OCI-LY3 (cell line): ENCODE data around the gene SIGLEC7.

Source experiments
- H2AFZ ChIP-seq: fragments of 200-600, 300-600 bp; shearing (Covaris generic); 2 replicates; pipeline ENCODE4 v1.6.0; 2014; ENCODE audit warnings: antibody characterized with exemption, low read depth, low read length
- H3K27ac ChIP-seq: fragments of 200-600, 300-600 bp; sonication (generic); 2 replicates; pipeline ENCODE4 v1.5.1; 2014; ENCODE audit warnings: mild to moderate bottlenecking, low read length, moderate library complexity, mixed read lengths
- H3K27me3 ChIP-seq: fragments of 200-600, 300-600 bp; sonication (generic); 2 replicates; pipeline ENCODE4 v1.6.1; 2014; ENCODE audit warnings: low read depth, low read length, mixed read lengths
- H3K36me3 ChIP-seq: fragments of 200-600, 300-600 bp; sonication (generic); replicated peaks from 2 replicates; pipeline ENCODE3; 2014; ENCODE audit warnings: low read depth, low read length, mixed read lengths
- H3K4me1 ChIP-seq: fragments of 300-600, 200-600 bp; sonication (generic); 2 replicates; pipeline ENCODE4 v1.6.1; 2014; ENCODE audit warnings: low read length, mixed read lengths
- H3K4me2 ChIP-seq: fragments of 200-600, 300-600 bp; sonication (generic); 2 replicates; pipeline ENCODE4 v1.6.1; 2014; ENCODE audit warnings: low read length, mixed read lengths
- H3K4me3 ChIP-seq: fragments of 300-600, 200-600 bp; sonication (generic); 2 replicates; pipeline ENCODE4 v1.5.1; 2014; ENCODE audit warnings: antibody characterized with exemption, mild to moderate bottlenecking, low read length, moderate library complexity
- H3K79me2 ChIP-seq: fragments of 300-600, 200-600 bp; shearing (Covaris generic); 2 replicates; pipeline ENCODE4 v1.6.1; 2014; ENCODE audit warnings: mild to moderate bottlenecking, low read length, mixed read lengths
- H3K9ac ChIP-seq: fragments of 300-600, 200-600 bp; shearing (Covaris generic); 2 replicates; pipeline ENCODE4 v1.6.0; 2014; ENCODE audit warnings: mild to moderate bottlenecking, low read length, moderate library complexity
- H3K9me3 ChIP-seq: fragments of 200-600, 300-600 bp; shearing (Covaris generic); 2 replicates; pipeline ENCODE4 v1.6.1; 2014; ENCODE audit warnings: low read length, mixed read lengths; ENCODE audit not compliant: insufficient read depth
- H4K20me1 ChIP-seq: fragments of 200-600, 300-600 bp; sonication (generic); 2 replicates; pipeline ENCODE4 v1.6.1; 2016; ENCODE audit warnings: low read length, mixed read lengths; ENCODE audit not compliant: insufficient read depth
- CTCF ChIP-seq: fragments of 200-600, 300-600 bp; sonication (generic); IDR thresholded peaks from 2 replicates; pipeline ENCODE4 v1.5.1; 2014; ENCODE audit warnings: antibody characterized with exemption, low read length, low read depth
- EZH2phosphoT487 ChIP-seq: fragments of 200-600 bp; shearing (Covaris generic); IDR thresholded peaks from 2 replicates; pipeline ENCODE4 v1.6.1; 2018; ENCODE audit warnings: antibody characterized with exemption, mixed run types, low read depth

The SIGLEC7 gene

GRCh38 chr19:51157265-51157664, 15.2 kb downstream of the SIGLEC7 start:
- H3K9ac ChIP-seq: no peak overlapping the region
- H3K4me3 ChIP-seq: no peak overlapping the region
- no peaks in the 10 kb centered on the region for H3K4me1 ChIP-seq
- no peak overlapping the region for H2AFZ ChIP-seq
- H3K27ac ChIP-seq: no peak overlapping the region
- H3K79me2 ChIP-seq: no peaks in the 10 kb centered on the region
- H3K9me3 ChIP-seq: no peaks in the 10 kb centered on the region
- H3K4me2 ChIP-seq: no peak overlapping the region
- no peaks in the 10 kb centered on the region for H3K36me3 ChIP-seq
- no peak for TF ChIP-seq CTCF
- no peak for TF ChIP-seq EZH2phosphoT487
- no peaks in the 10 kb centered on the region for H4K20me1 ChIP-seq
- H3K27me3 ChIP-seq: peaks cover 45% of the 10 kb centered on the region

- peak overlapping the region; percentile 37 for H3K4me2 ChIP-seq
- H3K79me2 ChIP-seq: no peaks in the 10 kb centered on the region
- H2AFZ ChIP-seq: 0 out of 2 replicates have a peak overlapping the region, but pooled peaks have one; percentile 55
Measured at GRCh38 chr19:51158474-51159129, 16.5 kb downstream of the SIGLEC7 start.

GRCh38 chr19:51159656-51160055, 17.6 kb downstream of the SIGLEC7 start:
- H4K20me1 ChIP-seq: no peaks in the 10 kb centered on the region
- TF ChIP-seq EZH2phosphoT487 (no peak), CTCF (no peak)
- no peak overlapping the region for H3K27ac ChIP-seq
- H3K9ac ChIP-seq: no peak overlapping the region
- no peak overlapping the region for H3K4me3 ChIP-seq
- H2AFZ ChIP-seq: no peak overlapping the region
- H3K27me3 ChIP-seq: peaks cover 28% of the 10 kb centered on the region
- peaks cover 17% of the 10 kb centered on the region for H3K4me1 ChIP-seq
- no peak overlapping the region for H3K4me2 ChIP-seq
- no peaks in the 10 kb centered on the region for H3K79me2 ChIP-seq
- no peaks in the 10 kb centered on the region for H3K9me3 ChIP-seq
- H3K36me3 ChIP-seq: no peaks in the 10 kb centered on the region

More at GRCh38 chr19:51158474-51159129, 16.5 kb downstream of the SIGLEC7 start:
- peaks cover 8% of the 10 kb centered on the region for H3K4me1 ChIP-seq
- H3K27ac ChIP-seq: no peak overlapping the region
- H3K27me3 ChIP-seq: peaks cover 33% of the 10 kb centered on the region
- H3K9me3 ChIP-seq: no peaks in the 10 kb centered on the region
- TF ChIP-seq CTCF (peak; percentile 85), EZH2phosphoT487 (no peak)
- H3K4me3 ChIP-seq: no peak overlapping the region
- no peaks in the 10 kb centered on the region for H3K36me3 ChIP-seq
- no peak overlapping the region for H3K9ac ChIP-seq
- H4K20me1 ChIP-seq: no peaks in the 10 kb centered on the region

- Histone ChIP-seq H3K4me1 (peaks cover 17% of the 10 kb centered on the region), H4K20me1 (no peaks in the 10 kb centered on the region), H3K4me2 (no peak overlapping the region), H2AFZ (no peak overlapping the region), H3K4me3 (no peak overlapping the region), H3K79me2 (no peaks in the 10 kb centered on the region), H3K27me3 (peaks cover 34% of the 10 kb centered on the region), H3K36me3 (no peaks in the 10 kb centered on the region), H3K27ac (no peak overlapping the region), H3K9ac (no peak overlapping the region), H3K9me3 (no peaks in the 10 kb centered on the region)
- TF ChIP-seq EZH2phosphoT487 (no peak), CTCF (no peak)
Measured at GRCh38 chr19:51161266-51161665, 19.2 kb downstream of the SIGLEC7 start.
